HG03280 (cell line): ENCODE results near the gene HECW1.
A peak's percentile ranks its signal among the peaks of the same experiment; 100 is the strongest.
"Not testable (repeated sequence)": the region's sequence is repeated elsewhere in the genome, so short reads cannot be mapped to it uniquely, and the experiment has no call there.

ENCODE experiments used
- ATAC-seq: cut with Tn5 transposase; IDR thresholded peaks from one replicate; pipeline ENCODE4 v1.9.1; 2021; ENCODE audit warnings: mild to moderate bottlenecking, moderate library complexity; ENCODE audit not compliant: unreplicated experiment

The HECW1 gene

DNA sequence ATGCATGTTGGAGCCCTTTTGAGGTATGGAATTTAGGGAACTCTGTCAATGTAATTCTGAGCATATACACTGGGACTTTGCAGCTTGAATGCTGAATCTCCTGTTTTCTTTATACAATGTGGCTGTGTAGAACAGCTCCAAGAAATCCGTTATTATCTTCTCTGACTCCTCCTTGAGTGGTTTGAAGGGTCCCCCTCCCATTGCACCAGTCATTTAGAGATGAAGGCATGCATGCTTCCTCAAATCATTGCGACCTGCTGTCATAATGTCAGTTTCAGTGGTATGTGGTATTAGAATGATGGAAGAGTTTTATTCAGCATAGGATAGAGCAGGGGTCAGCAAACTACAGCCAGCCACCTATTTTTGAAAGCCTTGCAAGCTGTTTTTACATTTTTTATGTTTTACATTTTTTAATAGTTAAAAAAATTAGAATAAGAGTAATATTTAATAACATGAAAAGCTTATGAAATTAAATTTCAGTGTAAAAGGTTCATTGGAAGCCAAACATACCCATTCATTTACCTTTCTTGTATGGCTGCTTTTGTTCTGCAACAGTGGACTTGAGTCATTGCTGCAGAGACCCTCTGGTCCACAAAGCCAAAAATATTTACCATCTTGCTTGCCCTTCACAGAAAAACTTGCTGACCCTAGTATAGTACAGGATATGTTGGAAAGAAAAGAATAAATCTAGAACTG, 478.6 kb downstream of the HECW1 start:
- peak; percentile 71 for ATAC-seq

DNA sequence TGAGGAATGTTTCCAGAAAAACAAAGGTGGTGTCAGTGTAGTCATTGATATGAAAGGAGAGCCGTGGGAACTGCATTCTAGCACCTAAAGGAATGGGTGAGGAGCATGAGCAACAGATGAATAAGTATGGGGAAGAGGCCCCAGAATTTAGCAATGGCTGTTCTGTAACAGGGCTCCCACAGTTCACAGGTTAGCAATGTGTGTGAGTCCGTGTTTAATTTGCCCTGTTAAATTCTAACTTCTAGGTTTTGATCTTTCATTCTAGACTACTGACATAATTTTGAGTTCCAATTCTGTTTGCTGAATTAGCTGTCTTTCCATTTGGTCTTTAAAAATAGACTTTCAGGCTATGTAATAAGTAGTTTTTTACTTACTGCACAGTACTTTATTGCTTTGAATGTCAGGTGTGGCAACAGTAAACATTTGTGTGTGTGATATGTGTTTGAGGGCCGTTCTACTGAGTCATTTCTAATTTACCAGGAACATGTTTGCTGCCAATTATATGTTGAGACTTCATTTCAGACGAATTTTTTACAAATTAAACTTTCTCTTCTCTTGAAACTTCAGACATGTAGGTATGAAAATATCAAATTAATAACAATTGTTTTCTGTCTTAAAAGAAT, 479.2 kb downstream of the HECW1 start:
- no peak for ATAC-seq

DNA sequence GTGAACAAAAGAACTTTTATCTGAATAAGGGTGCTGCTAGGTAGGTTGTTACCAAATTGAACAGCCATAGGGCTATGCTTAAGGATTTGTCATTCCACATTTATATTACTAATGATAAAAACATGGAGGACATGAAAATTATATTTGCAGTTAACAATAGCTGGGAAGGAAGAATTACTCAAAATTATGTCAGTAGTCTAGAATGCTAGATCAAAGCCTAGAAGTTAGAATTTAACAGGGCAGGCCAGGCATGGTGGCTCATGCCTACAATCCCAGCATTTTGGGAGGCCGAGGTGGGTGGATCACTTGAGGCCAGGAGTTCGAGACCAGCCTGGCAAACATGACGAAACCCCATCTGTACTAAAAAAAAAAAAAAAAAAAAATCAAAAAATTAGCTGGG, 479.9 kb downstream of the HECW1 start:
- no peak for ATAC-seq

DNA sequence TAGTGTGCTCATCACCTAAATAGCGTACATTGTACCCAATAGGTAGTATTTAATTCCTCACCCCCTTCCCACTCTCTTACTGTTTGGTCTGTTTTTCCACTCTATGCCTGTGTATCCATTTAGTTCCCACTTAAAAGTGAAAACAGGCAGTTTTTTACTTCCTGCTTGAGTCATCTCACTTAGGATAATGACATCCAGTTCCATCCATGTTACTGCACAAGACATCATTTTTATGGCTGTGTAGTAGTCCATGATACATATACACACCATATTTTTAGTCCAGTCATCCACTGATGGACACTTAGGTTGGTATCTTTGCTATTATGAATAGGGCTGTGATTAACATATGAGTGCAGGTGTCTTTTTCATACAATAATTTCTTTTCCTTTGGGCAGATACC, 480.6 kb downstream of the HECW1 start:
- no peak for ATAC-seq

DNA sequence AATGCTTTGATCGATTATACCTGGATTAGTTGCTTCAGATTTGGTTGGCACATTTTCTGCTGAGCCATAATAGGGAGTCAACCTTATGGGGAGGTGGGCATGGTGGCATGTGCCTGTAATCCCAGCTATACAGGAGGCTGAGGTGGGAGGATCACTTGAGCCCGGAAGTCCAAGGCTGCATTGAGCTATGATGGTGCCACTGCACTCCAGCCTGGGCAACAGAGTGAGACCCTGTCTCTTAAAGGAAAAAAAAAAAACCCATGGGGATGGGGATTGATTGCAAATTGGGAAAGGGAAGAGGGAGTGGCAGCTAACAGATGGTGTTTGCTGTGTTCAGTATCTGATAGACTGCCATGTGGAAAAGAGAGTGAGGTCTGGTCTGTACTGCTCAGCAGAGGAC, 481.6 kb downstream of the HECW1 start:
- no peak for ATAC-seq

DNA sequence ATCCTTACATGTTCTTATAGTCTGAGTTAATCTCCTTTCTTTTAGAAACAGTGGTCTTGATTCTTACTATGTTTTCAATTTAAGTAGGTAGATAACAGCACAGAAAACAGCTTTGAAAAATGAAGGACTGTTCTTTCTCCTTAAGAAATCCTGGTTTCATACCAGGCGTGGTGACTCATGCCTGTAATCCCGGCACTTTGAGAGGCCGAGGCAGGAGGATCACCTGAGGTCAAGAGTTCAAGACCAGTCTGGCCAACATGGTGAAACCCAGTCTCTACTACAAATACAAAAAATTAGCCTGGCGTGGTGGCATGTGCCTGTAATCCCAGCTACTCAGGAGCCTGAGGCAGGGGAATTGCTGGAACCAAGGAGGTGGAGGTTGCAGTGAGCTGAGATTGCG, 484.0 kb downstream of the HECW1 start:
- ATAC-seq = not testable (repeated sequence)

DNA sequence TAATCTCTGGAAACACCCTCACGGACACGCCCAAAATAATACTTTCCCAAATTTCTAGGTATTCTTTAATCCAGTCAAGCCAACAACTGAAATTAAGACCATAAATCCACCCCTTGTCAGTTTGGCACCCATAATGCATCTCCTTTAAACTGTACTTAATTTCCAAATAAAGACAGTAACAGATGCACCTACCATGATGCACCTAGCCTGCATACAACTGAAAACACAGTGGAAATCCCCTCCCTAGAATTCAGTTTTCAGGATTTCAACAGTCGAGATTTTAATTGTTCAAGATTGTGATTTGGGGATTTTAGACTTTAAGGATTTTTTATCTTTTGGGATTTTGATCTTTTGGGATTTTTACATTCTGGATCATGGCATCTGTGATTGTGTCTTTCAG, 487.6 kb downstream of the HECW1 start:
- ATAC-seq = no peak

DNA sequence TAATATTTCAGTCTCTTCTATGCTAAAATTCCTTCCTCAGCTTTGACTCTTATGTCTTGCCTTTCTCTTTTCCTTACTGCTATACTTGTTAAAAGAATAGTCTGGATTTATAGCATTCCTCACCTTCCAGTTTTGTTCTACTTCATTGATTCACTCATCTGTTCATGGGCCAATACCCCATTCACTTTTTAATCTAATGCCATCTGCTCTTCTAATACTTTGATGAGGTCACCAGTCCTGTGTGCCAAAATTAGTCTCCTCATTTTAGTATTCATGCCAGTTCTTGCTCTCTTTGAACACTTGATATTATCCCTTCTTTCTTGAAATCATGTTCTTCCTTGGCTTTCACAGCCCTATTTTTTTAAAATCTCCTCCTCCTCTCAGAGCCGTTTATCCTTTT, 489.8 kb downstream of the HECW1 start:
- no peak for ATAC-seq

DNA sequence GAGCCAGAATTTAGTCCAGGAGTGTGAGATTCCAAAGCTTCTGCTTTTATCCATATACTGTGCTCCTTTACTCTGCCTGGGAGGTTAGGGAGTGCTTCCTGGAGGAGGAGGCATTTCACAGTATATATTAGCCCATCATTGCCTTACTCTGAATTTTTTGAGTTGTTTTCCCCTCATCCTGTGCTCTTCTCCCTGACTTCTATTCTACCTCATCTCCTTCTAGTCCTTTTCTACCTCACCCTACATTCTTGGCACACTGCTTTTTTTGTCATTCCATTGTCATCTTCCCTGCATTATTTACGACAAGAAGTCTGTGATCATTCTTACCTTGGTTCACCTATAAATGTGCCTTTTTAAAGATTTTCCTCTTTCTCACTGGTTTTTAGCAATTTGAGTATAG, 491.8 kb downstream of the HECW1 start:
- ATAC-seq = no peak

DNA sequence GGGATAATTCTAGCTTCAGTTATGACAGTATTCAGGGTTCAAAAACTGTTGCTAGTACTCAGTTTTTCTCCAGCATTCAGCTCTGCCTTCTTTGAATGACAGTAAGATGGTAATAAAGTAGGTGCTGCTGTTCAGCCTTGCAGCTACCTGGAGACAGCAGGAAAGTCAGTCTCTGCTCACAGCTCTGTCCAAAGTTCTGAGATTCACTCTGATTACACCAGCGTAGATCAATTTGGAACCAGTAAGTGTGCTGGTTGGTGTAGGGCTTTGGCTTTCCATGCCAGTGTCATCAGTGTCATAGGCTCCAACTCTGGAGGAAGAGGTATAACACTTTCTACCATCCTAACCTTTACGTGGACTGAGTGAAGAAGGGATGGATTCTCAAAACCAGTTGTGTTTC, 496.6 kb downstream of the HECW1 start:
- no peak for ATAC-seq

DNA sequence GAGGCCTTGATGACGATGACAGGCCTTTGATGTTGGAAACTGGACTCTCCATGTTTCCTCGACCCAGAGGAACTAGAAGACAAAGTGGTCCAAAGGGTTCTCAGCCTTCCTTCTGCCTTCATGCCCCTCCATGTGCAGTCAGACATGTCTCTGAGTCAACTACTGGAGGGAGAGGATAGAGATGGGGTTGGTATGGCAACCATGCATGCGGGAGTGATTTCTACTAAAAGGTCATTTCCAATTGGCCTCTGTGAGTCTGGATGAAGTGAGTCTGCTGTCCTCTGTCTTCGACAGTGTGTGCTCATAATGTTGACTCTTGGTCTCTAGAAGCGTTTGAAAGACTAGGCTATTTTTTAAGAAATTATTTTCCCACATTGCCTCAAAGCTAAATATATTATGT, 499.7 kb downstream of the HECW1 start:
- ATAC-seq = no peak

DNA sequence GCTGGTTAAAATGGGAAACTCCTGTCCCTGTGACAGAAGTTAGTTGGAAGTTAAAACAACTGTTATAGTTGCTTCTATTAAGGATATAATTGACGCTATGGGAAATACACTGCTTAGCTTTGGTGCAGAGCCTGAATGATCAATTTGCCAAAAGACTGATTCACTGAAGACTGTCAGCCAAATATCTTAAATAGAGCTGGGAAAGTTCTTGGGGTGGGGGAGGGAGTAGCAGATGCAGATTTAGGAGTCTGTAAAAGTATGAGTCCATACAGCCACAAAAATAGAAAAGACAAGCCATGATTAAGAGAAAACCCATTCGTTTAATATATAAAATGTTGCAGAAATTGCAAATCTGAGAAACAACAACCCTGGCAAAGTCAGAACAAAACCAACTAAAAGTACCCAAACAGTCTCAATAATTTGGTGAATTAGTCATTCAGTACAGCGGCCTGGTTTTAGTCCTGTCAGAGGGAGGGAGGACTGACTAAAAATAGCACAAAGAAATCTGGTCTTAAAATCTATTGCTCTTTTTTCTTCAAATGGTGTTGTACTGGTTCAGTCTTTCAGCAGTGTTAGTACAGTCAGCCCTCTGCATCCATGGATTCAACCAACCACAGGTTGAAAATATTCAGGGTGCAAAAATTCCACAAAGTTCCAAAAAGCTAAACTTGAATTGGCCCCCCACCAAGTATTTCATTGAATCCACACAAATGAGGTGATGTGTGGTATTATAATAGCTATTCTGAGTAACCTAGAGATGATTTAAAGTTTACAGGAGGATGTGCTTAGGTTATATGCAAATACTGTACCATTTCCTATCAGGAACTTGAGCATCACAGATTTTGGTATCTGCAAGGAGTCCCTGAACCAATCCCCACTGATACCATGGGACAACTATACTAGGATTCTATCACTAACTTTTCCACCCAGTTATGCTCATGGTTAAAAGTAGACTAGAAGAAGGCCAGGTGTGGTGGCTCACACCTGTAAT, 500.4 kb downstream of the HECW1 start:
- ATAC-seq = no peak
